GM12873 (cell line): ENCODE measurements around the gene LIN7C.

ENCODE experiments used
- CTCF ChIP-seq: IDR thresholded peaks from 2 replicates; pipeline ENCODE4 v1.5.1; 2012; ENCODE audit warnings: low read depth, mild to moderate bottlenecking, moderate library complexity, low read length, control low read depth; ENCODE audit not compliant: insufficient read depth; ENCODE audit errors: missing control alignments

LIN7C gene

DNA sequence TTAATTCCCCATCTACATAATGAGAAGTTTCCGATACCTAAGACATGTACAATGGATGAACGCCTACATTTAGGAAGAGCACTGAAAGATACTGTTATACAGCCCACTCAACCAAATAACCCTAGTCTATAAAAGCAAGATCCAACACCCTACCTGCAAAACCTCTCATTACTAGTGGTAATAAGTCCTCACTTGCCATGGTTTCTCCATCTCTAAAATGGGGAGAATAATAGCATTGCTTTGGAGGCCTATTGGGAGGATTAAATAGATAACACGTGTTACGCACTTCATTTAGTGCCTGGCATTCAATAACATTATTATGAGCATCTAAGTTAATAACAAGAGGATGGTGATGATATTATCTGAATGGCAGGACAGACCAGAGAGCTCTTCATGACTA is 50.9 kb downstream of the LIN7C start:
- no peak for TF ChIP-seq CTCF

DNA sequence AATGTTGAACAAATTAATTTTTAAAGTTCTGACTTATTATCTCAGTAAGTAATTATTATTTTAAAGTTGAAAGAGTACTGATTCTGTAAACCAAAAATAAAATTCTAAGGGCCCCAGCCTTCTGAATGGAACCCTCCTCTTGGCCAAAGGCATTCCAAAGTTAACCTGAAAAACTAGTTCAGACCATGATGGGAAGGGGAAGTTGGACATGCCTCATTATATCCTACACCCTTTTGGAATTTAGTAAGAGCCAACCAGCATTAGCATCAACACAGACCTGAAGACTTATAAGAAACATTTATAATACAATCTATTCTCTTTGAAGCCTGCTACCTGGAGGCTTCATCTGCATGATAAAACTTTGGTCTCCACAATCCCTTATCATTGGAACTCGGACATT is 52.9 kb downstream of the LIN7C start:
- TF ChIP-seq CTCF, result no peak

GRCh38 chr11:27452147-27452546 is 54.4 kb downstream of the LIN7C start:
- no peak for TF ChIP-seq CTCF

- TF ChIP-seq CTCF, result no peak
Observed at GRCh38 chr11:27451244-27451965, 55.2 kb downstream of the LIN7C start.

- no peak for TF ChIP-seq CTCF
Observed at GRCh38 chr11:27447288-27448183, 59.0 kb downstream of the LIN7C start.

GRCh38 chr11:27445625-27446024 is 60.9 kb downstream of the LIN7C start:
- no peak for TF ChIP-seq CTCF

DNA sequence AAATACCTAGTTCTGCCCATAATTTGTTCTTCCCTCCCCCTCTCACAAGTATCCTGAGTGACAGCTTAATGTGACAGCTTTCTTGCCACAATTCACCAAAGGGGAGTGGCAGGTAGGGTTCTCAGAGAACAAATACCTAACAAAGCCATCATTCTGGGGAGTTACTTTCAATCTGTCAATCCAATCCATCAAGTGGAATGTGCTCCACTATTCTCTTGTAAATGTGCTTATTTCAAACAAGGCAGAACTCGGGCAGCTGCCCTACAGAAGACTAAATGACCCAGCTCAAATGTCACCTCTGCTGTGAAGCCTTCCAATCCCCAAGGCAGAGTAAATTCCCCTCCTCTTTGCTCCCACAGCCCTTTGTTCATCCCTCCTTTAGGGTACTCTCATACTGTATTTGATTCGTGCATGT is 61.8 kb downstream of the LIN7C start:
- TF ChIP-seq CTCF, result no peak
